SU-DHL-6 (cell line): ENCODE data around the gene CYTH1.

Experiments used
- CTCF ChIP-seq: fragments of 200-600 bp; sonication (generic); IDR thresholded peaks from one replicate; pipeline ENCODE4 v1.5.1; 2017; ENCODE audit warnings: antibody characterized with exemption, mild to moderate bottlenecking, low read length, moderate library complexity; ENCODE audit not compliant: insufficient read depth, poor library complexity, severe bottlenecking
- EZH2phosphoT487 ChIP-seq: fragments of 200-600 bp; sonication (generic), shearing (Covaris generic); conservative IDR thresholded peaks from 2 replicates; pipeline ENCODE4 v1.6.1; 2018; ENCODE audit warnings: mild to moderate bottlenecking, antibody characterized with exemption, low read length, moderate library complexity, mixed read lengths

DNA sequence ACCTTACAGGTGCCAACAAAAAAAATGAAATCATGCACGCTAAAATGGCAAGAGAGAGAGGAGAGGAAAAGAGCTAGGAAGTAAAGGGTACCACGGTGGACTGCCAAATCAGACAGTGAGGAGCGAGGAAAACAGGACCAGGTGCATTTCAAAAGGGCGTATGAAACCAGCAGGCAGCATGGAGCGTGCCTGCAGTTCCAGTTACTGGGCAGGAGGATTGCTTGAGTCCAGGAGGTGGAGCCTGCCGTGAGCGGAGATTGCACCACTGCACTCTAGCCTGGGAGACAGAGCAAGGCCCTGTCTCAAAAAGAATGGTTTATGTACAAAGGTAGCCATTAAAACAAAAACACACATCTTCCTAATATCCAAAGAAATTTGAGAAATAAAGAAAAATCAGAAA is 42.2 kb upstream of the CYTH1 start:
- TF ChIP-seq CTCF (no peak), EZH2phosphoT487 (no peak)
